ENCODE measurements around the gene RPRD1B. TPM values are rescaled to one million over a fixed set of nuclear protein-coding genes. Genes with fewer than 3 reads are reported as not detected.

The RPRD1B gene
- total and polyA plus RNA-seq, 2 of the 13 experiments (the other 11 are each of a cell fraction or from before 2014, with no cell fraction given), result 31.1 to 41.5 TPM

DNA sequence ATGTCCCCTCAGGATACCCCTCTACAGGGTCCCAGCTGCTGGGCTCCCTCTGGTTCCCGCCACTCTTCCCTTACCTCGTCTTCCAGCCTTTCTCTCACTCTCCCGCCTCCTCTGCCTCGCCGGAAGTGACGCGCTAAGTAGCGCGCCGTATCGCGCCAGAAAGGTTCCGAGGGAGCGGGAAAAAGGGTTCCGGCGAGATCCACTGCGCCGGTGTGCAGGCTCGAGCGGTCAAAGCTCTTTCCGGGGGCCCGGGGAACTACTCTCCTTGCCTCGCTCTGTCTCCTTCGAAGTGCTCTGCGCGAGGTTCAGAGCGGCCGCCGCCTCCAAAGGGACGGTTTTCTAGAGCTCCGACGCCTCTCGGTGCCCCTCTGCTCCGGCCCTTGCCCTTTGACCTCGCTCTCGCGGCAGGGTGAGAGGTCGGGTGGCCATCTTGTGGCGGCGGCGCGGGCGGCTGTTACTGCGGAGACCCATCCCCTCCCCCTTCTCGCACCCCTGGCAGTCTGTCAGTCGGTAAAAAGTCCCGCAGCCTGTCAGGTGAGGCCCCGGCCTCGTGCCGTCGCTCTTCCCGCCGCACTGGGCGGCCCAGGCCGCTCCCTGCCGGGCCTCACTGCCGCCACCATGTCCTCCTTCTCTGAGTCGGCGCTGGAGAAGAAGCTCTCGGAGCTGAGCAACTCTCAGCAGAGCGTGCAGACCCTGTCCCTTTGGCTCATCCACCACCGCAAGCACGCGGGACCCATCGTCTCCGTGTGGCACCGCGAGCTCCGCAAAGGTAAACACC, at the start of gene RPRD1B, which contains the start of gene TTI1 (continued):
- TF ChIP-seq, protein P1, sequence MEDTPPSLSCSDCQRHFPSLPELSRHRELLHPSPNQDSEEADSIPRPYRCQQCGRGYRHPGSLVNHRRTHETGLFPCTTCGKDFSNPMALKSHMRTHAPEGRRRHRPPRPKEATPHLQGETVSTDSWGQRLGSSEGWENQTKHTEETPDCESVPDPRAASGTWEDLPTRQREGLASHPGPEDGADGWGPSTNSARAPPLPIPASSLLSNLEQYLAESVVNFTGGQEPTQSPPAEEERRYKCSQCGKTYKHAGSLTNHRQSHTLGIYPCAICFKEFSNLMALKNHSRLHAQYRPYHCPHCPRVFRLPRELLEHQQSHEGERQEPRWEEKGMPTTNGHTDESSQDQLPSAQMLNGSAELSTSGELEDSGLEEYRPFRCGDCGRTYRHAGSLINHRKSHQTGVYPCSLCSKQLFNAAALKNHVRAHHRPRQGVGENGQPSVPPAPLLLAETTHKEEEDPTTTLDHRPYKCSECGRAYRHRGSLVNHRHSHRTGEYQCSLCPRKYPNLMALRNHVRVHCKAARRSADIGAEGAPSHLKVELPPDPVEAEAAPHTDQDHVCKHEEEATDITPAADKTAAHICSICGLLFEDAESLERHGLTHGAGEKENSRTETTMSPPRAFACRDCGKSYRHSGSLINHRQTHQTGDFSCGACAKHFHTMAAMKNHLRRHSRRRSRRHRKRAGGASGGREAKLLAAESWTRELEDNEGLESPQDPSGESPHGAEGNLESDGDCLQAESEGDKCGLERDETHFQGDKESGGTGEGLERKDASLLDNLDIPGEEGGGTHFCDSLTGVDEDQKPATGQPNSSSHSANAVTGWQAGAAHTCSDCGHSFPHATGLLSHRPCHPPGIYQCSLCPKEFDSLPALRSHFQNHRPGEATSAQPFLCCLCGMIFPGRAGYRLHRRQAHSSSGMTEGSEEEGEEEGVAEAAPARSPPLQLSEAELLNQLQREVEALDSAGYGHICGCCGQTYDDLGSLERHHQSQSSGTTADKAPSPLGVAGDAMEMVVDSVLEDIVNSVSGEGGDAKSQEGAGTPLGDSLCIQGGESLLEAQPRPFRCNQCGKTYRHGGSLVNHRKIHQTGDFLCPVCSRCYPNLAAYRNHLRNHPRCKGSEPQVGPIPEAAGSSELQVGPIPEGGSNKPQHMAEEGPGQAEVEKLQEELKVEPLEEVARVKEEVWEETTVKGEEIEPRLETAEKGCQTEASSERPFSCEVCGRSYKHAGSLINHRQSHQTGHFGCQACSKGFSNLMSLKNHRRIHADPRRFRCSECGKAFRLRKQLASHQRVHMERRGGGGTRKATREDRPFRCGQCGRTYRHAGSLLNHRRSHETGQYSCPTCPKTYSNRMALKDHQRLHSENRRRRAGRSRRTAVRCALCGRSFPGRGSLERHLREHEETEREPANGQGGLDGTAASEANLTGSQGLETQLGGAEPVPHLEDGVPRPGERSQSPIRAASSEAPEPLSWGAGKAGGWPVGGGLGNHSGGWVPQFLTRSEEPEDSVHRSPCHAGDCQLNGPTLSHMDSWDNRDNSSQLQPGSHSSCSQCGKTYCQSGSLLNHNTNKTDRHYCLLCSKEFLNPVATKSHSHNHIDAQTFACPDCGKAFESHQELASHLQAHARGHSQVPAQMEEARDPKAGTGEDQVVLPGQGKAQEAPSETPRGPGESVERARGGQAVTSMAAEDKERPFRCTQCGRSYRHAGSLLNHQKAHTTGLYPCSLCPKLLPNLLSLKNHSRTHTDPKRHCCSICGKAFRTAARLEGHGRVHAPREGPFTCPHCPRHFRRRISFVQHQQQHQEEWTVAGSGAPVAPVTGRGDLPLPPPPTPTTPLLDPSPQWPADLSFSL (CRISPR knock-in tag; IDR thresholded peaks at IDR 0.05), result peak; percentile 84
- TF ChIP-seq, protein P2, sequence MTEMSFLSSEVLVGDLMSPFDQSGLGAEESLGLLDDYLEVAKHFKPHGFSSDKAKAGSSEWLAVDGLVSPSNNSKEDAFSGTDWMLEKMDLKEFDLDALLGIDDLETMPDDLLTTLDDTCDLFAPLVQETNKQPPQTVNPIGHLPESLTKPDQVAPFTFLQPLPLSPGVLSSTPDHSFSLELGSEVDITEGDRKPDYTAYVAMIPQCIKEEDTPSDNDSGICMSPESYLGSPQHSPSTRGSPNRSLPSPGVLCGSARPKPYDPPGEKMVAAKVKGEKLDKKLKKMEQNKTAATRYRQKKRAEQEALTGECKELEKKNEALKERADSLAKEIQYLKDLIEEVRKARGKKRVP (CRISPR knock-in tag; IDR thresholded peaks at IDR 0.05), result peak in 1 of 2 experiments; percentile 69; a peak in 2 of 4 replicates
- TF ChIP-seq ATF1 (CRISPR knock-in tag; IDR thresholded peaks at IDR 0.05), result peak; percentile 99
- peak; percentile 90; the same call in 1 of the 2 replicates for TF ChIP-seq PAWR (CRISPR knock-in tag; IDR thresholded peaks at IDR 0.05; ENCODE audit: borderline replicate concordance)
- TF ChIP-seq, protein P3, sequence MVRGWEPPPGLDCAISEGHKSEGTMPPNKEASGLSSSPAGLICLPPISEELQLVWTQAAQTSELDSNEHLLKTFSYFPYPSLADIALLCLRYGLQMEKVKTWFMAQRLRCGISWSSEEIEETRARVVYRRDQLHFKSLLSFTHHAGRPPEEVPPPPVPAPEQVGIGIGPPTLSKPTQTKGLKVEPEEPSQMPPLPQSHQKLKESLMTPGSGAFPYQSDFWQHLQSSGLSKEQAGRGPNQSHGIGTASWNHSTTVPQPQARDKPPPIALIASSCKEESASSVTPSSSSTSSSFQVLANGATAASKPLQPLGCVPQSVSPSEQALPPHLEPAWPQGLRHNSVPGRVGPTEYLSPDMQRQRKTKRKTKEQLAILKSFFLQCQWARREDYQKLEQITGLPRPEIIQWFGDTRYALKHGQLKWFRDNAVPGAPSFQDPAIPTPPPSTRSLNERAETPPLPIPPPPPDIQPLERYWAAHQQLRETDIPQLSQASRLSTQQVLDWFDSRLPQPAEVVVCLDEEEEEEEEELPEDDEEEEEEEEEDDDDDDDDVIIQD (CRISPR knock-in tag; IDR thresholded peaks at IDR 0.05; ENCODE audit: low read depth), result peak; percentile 40; the same call in 1 of the 2 replicates
- TF ChIP-seq ZFP36L1 (CRISPR knock-in tag; IDR thresholded peaks at IDR 0.05), result no peak; the same call in 1 of the 2 replicates
- TF ChIP-seq, protein P4, sequence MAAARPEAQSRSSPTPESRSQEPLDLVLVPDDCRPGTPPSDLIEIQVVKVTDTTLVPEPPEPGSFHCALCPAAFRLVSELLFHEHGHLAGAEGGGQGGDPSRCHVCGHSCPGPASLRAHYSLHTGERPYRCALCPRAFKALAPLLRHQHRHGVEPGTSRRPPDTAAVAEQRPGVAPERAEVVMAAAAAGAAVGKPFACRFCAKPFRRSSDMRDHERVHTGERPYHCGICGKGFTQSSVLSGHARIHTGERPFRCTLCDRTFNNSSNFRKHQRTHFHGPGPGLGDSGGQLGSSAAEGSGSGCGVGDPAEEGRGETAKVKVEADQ (CRISPR knock-in tag; IDR thresholded peaks at IDR 0.05; ENCODE audit: borderline replicate concordance), result peak; percentile 95
- TF ChIP-seq ZNF12 (CRISPR knock-in tag; IDR thresholded peaks at IDR 0.05), result peak; percentile 62; the same call in 1 of the 2 replicates
- 0 out of 2 replicates have a peak, but pooled peaks have one; percentile 84 for TF ChIP-seq ZNF713 (CRISPR knock-in tag; IDR thresholded peaks at IDR 0.05)
- TF ChIP-seq NAIF1 (CRISPR knock-in tag; IDR thresholded peaks at IDR 0.05; ENCODE audit: borderline replicate concordance), result no peak; the same call in 1 of the 2 replicates
- TF ChIP-seq KLF6 (CRISPR knock-in tag; IDR thresholded peaks at IDR 0.05), result 0 out of 2 replicates have a peak, but pooled peaks have one; percentile 51
- TF ChIP-seq, protein P5, sequence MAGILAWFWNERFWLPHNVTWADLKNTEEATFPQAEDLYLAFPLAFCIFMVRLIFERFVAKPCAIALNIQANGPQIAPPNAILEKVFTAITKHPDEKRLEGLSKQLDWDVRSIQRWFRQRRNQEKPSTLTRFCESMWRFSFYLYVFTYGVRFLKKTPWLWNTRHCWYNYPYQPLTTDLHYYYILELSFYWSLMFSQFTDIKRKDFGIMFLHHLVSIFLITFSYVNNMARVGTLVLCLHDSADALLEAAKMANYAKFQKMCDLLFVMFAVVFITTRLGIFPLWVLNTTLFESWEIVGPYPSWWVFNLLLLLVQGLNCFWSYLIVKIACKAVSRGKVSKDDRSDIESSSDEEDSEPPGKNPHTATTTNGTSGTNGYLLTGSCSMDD (CRISPR knock-in tag; IDR thresholded peaks at IDR 0.05), result no peak
- TF ChIP-seq SMC3 (IDR thresholded peaks at IDR 0.05; ENCODE audit: low read length), result no peak
- TF ChIP-seq RFX3 (CRISPR knock-in tag; IDR thresholded peaks at IDR 0.05), result peak; percentile 53; the same call in 1 of the 2 replicates
- TF ChIP-seq, protein P6, sequence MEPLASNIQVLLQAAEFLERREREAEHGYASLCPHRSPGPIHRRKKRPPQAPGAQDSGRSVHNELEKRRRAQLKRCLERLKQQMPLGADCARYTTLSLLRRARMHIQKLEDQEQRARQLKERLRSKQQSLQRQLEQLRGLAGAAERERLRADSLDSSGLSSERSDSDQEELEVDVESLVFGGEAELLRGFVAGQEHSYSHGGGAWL (CRISPR knock-in tag; IDR thresholded peaks at IDR 0.05), result peak; percentile 97
